GM08714 (cell line): ENCODE measurements around the gene ZFHX3.
A peak's percentile ranks its signal among the peaks of the same experiment; 100 is the strongest.

Experiments used
- H3K4me3 ChIP-seq: fragments of 200-500 bp; sonication (Bioruptor generic); 2 replicates; pipeline ENCODE4 v1.5.1; 2014; ENCODE audit warnings: mild to moderate bottlenecking, low read length, inconsistent platforms
- ZNF274 ChIP-seq: IDR thresholded peaks from 2 replicates; pipeline ENCODE4 v1.6.1; 2012; ENCODE audit warnings: mild to moderate bottlenecking, low read depth, low read length

The ZFHX3 gene

DNA sequence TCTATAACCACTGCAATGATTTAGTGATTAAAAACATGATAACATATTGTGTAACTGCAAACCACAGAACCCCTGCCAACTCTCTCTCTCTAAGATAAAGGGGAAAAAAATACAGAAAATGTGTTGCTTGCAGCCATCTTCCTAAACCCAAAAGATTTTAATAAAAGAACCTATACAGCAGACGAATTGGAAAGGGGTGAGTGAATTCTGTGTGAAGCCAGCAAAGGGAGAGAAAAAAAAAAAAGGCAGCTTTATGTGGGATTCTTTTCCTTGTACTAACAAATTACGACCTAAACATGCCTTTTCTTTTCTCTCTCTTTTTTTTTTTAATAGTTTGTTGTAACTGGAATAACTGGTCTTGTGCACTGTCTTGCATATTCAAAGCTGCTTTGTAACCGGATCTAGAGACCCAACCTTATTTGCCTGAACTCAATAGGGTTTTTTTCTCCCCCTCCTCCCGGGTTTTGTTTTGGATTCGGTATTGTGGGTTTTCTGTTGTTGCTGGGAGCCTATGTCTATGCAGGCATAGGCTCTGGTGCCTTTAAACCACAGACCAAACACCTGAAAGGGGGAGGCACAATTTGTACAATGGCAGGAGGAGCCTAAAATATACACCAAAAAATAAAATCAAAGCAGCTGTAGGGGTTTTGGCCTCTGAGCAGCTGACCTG is 7.0 kb upstream of the ZFHX3 start:
- TF ChIP-seq ZNF274, result no peak
- no peak overlapping the region; the same call in 1 of the 2 replicates for H3K4me3 ChIP-seq

DNA sequence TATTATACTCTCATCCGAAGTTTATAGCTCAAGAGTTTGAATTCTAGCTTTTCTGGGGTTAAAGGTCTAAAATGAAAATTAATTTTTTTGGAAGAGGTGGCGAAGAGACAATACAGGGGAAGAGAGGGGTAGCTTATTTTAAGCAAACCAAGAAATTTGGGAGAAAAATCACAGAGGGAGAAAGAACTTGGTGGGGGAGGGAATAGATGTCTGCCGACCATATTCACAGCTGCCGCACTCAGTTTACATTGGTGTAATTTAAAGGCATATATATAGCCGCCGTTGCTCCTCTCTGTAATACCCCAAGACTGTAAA is 6.5 kb upstream of the ZFHX3 start:
- TF ChIP-seq ZNF274, result no peak
- H3K4me3 ChIP-seq, result no peak overlapping the region; the same call in 1 of the 2 replicates

DNA sequence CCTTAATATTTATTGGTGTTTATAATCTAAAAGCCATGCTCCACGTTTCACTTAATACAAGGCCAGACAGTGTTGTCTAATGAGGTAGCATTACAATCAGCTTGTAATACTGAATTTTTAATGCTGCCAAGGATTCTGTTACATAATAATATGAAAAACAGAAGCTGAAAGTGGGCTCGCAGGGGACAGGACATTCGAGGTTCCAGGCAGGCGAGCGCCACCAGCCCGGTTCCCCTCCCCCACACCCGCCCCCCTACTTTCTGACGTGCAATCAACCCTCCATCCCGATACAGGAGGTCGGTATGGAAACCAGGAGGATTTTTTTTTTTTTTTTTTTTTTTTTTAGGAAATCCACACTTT is 6.2 kb upstream of the ZFHX3 start:
- TF ChIP-seq ZNF274, result no peak
- H3K4me3 ChIP-seq, result no peak overlapping the region; the same call in 1 of the 2 replicates

DNA sequence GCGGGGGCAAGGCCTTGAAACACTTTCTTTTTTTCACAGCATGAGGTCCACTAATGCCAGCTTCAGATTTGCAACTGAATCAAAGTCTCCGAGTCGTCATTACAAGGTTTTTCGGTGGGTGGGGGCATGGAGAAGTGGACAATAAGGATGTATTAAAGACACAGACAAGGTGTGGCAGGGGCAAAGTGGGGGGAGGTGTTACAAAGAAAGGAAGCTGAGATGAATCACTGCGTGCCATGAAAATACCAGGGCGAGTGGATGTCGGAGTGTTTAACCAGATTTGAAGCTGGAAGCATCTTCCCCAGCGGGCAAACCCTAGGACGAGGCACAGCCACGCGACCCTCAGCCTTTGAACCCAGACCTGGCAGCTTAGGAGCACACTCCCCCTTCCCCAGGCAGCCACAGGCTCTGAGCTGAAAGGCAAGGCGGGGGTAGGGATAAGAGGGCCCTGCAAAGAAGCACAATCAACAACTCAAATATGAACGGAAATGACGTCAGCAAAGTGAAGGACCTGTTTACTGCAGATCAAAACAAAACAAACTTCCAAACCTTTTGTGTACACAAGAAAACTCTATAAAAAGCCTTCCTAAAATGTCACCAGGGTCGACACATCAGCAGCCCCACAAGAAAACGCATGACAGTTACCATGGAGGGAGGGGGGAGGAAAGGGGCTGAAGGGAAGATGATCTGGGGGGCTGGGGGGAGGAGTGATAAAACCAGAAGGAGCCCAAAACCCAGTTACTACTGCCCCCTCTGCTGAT is 5.6 kb upstream of the ZFHX3 start:
- TF ChIP-seq ZNF274, result no peak
- H3K4me3 ChIP-seq, result no peak overlapping the region

DNA sequence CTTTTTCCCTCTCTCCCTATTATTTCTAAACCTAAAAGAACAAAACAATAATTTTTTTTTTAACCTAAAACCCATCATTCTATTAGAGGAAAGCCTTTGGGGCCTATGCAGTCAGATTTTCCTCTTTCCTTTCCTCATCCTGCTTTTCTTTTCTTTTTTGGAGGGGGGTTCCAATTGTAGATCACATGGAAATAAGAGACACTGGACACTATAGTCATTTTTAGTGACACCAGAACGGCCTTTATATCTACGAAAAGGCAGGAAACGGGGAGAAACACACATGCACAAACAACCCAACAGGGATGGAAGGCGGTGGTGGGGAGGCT is 5.1 kb upstream of the ZFHX3 start:
- no peak overlapping the region for H3K4me3 ChIP-seq
- no peak for TF ChIP-seq ZNF274

DNA sequence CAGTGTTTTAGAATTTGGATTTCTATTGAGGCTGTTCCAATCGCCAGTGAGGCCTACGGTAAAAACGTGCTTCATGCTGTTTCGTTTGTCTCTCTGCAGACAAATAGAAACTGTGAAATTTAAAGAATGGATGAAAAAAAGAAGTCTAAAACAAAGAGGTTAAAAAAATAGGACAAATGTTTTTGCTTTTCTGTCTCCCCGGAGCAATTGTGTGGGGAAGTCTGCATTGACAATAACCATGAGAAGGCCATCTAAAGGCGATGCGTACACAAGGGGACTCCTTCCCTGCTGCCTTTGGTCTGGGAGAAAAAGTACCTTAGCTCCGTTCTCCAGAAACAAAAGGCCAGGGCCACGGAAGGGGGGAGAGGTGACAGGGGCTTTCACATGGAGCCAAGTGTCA is 4.6 kb upstream of the ZFHX3 start:
- no peak overlapping the region for H3K4me3 ChIP-seq

DNA sequence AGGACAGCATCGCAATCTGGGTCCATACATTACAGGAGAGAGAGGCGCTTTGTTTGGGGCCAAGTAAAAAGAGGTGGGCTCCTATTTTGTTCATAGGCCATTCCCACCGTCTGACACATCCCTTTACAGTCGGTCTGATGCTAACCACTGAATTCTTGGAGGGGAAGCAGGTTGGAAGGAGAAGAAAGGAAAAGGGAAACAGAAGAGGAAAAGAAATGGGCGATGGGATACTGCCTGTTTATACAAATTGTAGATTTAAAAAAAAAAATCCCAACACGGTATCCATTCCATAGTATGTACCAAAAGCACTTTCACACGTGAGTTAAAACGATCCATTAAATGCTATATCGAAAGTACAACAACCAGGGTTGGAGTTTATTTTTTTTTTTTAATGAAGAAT is 4.0 kb upstream of the ZFHX3 start:
- TF ChIP-seq ZNF274, result no peak
- no peak overlapping the region for H3K4me3 ChIP-seq

More for the DNA sequence above, 4.6 kb upstream of the ZFHX3 start:
- no peak for TF ChIP-seq ZNF274

DNA sequence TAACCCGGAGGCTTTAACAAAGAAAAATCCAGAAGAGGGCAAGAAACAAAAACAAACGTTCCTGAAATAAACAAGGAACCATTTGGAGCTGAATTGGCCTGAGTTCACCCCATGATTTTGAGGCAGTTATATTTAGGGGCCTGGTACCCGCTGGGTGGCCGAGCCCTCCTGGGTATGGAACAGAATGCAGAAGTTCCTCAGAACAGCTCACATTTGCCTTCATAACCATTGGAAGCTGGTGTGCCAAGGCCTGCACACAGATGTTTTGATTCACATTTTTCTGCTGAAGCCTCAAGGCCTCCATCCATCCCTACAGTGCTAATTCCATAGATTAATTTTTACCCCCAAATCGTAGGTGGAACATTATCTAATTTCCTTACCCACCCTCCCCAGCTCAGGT is 3.3 kb upstream of the ZFHX3 start:
- no peak for TF ChIP-seq ZNF274
- H3K4me3 ChIP-seq, result no peak overlapping the region

DNA sequence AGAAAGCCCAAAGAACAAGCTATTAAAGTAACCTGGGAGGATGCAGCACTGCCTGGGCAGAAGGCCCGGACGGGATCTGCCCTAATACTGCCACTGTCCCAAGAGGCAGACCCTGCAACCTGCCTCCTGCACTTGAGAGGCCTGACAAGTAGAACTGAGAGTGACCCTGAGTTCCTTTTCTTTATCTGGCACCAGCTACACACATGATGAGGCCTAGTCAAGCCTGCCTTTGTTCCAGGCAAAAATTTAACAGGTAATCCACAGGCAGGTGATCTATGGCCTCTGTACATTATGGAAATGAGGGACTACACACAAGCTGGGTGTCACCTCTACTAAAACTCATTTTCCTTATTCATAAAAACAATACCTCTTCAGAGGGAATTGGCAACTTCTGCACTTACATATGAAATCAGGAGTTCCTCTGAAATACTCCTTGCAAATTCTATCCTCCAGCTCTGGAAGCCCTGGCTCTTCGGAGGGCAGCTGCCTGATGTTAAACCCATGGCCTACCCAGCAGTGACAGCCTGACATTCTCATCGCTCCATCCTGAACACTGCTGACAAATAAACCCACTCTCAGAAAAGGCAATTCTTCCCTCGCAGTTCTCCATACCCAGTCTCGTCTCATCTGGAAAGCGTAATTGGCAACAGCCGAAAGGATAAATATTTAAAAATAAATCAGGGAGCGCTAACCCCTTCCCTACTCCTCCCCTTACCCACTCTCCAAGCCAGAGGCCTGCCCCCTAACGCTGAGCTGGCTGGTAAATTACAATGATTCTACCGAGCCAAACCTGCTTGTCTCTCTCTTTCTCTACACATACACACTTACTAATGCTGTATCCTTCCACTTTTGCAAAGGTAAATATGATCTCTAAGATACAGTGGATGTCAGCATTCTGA is 2.5 kb upstream of the ZFHX3 start:
- no peak for TF ChIP-seq ZNF274
- H3K4me3 ChIP-seq, result no peak overlapping the region

DNA sequence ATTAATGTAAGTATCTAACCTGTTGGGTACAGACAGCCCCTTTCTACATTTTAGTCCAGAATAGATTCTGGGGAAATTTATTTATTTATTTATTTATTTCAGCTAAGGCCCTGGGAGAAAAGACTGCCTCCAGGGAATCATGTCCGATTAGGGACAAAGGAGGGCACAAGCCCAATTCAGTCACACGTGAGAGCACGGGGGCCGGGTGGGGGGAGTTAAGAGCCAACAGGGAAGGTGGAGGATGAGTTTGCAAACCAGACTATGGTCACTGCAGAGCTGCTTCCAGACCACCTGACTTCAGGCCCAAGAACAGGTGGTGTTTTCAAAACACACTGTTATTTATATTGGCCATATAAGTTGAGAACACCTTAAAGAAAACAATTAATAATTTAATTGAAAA is 1.6 kb upstream of the ZFHX3 start:
- TF ChIP-seq ZNF274, result no peak
- H3K4me3 ChIP-seq, result no peak overlapping the region

DNA sequence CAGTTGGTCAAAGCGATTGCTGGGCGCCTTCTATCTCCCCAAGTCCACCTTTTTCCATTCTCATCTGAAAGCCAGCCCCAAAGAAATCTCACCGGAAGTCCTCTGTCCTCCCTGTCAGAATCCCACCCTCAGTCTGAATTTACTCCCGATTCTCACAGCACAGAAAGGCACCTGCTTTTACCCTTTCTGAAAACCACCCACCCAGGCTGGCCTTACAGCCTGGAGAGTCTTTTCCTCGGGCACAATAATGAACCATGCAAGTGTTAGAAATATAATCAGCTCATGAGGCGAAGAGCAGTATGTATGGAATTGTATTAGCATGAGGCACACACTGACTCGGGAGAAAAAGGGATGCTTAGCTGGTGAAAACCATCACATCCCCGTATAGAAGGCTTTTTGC is 1.2 kb upstream of the ZFHX3 start:
- no peak for TF ChIP-seq ZNF274
- H3K4me3 ChIP-seq, result no peak overlapping the region; the same call in 1 of the 2 replicates

DNA sequence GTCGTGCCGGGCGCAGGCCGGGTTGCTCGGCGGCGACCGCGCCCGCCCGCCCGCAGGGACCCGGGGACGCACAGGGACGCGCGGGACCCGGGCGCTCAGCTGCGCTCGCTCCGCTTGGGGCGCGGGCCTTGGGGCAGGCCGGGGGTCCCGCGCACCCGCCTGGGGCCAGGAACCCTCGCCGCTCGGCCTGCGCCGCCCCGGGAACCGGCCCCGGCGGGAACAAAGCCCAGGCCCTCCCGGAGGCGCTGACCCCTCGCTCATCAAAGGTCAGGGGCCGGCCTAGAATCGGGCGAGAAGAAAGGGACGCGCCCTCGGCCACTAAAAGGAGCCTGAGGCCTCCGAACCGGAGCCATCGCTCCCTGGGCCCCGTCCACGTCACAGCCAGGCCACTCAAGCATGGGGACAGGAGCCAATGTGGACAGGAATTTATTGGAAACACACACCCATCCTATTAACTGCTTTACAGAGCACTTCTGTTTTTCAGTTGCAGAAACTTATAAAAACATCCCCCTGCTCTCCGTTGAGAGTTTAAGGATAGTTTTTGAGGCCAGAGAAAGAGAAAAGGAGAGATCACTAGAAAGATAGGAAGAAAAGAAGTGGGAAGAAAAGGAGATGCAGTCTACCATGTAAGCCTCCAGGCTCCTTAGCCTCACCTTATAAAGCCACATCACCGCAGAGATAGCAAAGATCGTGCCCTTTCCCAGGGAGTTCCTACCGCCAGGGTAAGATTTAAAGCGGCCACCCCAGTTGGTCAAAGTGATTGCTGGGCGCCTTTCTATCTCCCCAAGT is 558 bp upstream of the ZFHX3 start:
- TF ChIP-seq ZNF274, result no peak
- peak overlapping the region; percentile 58 for H3K4me3 ChIP-seq

DNA sequence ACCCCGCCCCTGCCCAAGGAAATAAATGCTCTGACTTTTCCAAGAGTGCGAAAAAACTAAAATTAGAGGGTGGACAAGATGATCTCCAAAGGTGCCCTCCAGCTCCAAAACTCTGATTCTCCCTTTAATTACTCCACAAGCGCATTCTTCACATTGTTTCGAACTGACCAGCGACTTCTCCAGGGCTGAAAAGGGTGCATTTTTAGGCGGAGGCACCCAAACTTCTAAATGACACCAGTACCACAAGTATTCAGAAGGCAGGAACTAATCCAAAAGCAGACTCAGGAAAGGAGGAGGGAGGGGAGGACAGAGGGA is 750 bp downstream of the ZFHX3 start:
- H3K4me3 ChIP-seq, result peak overlapping the region; percentile 58
- TF ChIP-seq ZNF274, result no peak

DNA sequence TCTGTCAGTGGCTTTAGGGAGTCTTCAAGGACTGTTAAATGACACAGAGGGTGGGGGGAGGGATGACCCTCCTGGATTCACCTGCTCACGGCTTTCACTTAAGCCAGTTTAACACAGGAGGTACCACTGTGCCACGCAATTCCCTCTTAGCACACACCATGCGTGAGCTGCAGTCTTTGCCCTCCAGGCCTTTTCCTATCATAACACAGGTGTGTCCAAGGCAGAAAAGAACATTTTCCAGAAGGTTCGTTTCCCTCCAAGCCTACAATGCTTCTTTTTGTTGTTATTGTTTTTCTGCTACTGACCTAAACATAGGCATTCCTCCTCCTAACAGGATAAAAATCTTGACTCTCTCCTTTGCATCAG is 1.1 kb downstream of the ZFHX3 start:
- TF ChIP-seq ZNF274, result no peak
- no peak overlapping the region; the same call in 1 of the 2 replicates for H3K4me3 ChIP-seq

DNA sequence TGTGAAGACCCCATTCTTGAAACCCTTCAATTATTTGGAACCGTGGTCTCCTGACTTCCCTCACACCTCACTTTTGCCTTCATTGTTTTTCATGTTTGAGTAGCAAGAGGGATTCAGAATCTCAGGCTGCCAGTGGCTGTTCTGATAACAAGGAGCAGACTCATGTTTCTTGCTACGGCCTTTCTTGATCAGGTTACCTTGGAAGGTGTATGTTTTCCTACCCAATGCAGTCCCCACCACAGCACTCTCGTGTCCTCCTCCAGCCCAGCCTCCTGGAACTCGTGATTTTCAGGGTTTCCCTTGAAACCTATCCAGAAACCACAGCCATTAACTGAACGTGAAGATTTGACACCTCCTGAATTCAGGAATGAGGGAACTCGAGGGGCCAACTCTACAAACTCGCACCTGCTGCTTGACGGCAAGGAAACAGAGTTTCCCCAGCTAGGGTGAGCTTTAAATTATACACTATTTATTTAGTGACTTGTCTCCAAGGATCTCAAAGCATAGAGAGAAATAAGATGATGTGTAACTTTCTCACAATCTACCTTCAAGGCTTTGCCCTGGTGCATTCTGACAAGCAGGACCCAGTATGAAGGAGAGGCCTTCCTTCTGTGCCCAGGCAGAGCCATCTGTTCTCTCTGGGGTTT is 1.6 kb downstream of the ZFHX3 start:
- H3K4me3 ChIP-seq, result no peak overlapping the region
- no peak for TF ChIP-seq ZNF274
